SK-N-DZ (cell line): ENCODE results near the gene FOXP4. TPM values are rescaled to one million over a fixed set of nuclear protein-coding genes. Genes with fewer than 3 reads are reported as not detected.
A peak's percentile ranks its signal among the peaks of the same experiment; 100 is the strongest.

Experiments used
- DNase-seq: peaks from one replicate; pipeline ENCODE4 v3.0.0-alpha.2; 2015; ENCODE audit warnings: low spot score
- polyA plus RNA-seq, 2 experiments: library from polyadenylated mRNA; depleted of rRNA; stranded (reverse); fragments of >200 nt; gene quantifications; 2 replicates each; pipeline ENCODE4 v1.2.3, GENCODE V29; 2014

Gene FOXP4
- 5.3 and 8.4 TPM in 2 replicates for polyA plus RNA-seq (2014; cell fraction: cytosol; rRNA removed)
- polyA plus RNA-seq (2014; cell fraction: nucleus; rRNA removed) = 2.2 and 3.9 TPM in 2 replicates

DNA sequence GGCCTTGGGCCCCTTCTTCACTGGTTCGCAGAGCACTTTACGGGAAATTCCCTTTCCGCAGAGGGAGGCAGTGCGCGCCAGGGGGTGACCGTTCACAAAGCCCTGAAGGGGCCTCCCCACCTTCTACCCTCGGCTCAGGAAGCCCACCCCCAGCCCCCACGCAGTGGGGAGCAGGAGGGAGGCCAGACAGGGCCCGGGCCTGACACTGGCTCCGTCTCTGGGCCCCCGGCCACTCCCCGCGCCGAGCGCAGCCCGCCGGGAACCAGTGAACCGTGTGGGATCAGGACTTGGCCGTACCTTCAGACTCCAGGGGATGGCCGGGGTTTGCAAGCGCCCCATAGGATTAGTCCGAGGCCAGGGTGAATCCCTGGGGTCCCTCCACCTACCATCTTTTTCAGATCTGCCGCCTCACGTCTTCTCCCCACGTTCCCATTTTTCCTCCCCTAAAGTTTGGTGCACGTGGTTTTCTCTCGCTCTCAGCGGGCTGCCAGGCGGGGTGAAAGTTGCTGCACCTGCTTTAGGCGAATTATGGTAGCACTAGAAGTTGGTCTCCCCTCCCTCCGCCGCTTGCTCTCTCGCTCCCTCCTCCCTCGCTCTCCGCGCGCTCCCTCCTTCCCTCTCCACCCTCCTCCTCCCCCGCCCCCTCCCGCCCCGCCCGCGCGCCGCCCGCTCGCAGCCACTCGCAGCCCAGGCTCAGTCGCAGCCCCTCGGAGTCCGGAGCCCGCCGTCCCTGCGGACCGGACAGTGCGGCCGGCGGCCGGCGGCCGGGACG is at the start of gene FOXP4:
Gene FOXP4, plus strand, starts transcription at position 679 of the 772 bp plus-strand sequence. CDS start 19,380 bp downstream, outside the sequence.
- DNase-seq = peak; percentile 94

DNA sequence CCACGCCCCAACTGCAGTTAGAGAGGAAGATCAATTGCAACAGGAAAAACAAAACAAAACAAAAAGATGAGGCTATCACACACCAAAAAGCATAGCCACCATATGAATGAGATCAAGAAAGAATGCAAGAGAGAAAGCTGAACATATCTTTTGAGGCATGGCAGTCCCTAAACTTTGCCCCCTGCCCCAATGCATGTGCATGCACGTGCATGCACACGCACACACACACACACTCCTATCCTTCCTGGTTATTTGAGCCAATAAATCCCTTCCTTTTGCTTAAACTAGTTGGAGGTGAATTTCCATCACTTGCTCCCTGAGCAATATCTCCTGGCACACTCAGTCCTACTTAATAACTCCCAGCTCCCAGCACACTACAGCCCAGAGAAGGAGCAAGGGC is 48.6 kb upstream of the FOXP4 start:
- DNase-seq = no peak

DNA sequence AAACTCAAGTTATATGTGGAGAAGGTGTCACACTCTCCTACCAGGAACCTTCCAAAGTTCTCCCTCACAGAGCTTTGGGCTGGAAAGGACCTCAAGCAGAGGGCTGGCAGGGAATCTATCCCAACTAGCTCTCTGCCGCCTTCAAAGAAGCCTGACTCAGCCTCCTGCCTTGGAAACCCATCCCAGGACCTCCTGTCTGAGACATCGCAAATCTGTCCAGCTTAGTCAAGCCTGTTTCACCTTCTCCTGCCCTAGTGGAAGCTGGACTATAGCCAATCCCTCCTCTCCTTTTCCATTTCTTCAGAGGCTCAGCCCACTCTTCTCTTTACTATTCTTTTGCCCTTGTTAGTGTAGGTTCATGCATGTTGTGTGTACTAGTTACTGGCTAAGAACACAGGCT is 48.2 kb upstream of the FOXP4 start:
- DNase-seq = no peak

GRCh38 chr6:41498968-41499599 is 47.1 kb upstream of the FOXP4 start:
- no peak for DNase-seq

GRCh38 chr6:41500561-41500960 is 45.6 kb upstream of the FOXP4 start:
- DNase-seq = no peak

DNA sequence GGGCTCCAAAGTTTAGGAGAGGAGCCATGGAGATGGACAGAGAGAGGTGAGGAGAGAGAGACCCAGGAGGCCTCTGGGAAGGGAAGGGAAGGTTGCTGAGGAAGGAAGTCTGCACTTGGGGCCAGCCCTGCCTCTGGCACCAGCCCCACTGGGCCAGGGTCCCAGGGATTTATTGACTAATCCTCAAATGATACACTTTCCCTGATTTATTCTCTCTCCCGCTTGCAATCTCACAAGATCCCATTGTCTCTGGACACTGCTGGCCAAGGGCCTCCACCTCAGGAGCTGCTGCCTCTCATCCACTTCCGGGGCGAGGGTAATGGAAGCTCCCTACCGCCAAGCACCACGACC is 43.6 kb upstream of the FOXP4 start:
- no peak for DNase-seq

DNA sequence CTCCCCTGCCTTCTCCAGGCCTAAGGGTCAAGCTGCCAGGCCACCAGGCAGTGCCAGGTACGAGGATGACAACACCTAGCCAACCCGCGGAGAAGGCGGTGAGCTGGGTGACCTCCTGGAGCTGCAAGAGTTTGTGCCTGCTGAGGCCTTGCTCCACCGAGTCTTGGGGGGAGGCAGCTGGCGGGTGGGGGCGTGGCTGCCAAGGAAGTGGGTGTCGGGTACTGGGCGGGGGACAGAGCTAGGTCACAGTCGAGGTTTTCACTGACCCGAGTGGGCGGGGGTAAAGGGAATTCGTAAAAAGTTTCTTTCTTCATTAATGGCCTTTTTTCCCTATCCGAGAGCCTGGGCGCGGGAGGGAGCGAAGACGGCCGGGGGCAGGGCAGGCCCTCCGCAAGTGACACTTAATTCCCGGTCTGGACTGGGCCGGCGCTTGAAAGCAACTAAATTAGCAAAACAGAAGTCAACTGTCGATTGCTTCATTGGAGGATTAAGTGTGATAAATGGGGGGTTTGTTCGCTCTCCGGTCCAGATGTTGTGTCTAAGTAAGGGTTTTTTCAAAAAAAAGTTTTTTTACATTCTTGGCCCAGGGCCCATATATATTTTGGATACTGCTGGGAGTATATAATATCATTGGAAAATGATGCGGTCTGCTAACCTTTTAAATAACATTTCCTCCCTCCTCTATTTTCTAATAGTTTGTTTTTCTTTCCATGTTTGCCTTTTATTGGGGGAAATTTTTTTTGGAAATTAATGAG is 43.1 kb upstream of the FOXP4 start:
- no peak for DNase-seq

DNA sequence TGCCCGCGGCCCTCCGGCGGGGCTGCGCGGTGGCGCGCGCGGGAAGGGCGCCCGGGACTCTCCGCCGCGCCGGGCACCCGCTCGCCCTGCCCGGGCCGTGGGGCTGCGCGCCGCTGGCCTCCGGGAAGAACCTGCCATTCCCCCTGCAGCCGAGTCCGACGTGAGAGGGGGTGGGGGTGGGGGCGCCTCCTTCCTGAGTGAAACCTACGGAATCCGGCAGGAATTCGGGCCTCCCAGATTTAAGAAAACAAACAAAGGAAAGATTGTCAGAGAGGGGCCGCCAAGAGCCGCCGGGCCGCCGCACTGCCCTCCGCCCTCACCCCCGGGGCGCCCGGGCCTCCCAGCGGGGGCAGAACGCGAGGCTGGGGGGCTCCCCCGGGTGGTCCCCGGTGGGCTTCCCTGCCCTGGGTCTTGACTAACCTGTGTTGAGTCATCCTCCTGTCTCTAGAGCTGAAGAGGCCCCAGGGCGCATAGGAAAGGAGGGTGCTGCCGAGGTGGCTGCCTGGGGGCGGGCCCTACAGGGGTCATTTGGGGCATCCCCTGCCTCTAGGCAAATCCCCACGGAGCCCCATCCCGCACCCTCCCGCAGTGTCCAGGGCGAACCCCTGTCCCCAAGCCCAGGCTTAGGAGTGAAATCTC is 42.2 kb upstream of the FOXP4 start:
- no peak for DNase-seq

DNA sequence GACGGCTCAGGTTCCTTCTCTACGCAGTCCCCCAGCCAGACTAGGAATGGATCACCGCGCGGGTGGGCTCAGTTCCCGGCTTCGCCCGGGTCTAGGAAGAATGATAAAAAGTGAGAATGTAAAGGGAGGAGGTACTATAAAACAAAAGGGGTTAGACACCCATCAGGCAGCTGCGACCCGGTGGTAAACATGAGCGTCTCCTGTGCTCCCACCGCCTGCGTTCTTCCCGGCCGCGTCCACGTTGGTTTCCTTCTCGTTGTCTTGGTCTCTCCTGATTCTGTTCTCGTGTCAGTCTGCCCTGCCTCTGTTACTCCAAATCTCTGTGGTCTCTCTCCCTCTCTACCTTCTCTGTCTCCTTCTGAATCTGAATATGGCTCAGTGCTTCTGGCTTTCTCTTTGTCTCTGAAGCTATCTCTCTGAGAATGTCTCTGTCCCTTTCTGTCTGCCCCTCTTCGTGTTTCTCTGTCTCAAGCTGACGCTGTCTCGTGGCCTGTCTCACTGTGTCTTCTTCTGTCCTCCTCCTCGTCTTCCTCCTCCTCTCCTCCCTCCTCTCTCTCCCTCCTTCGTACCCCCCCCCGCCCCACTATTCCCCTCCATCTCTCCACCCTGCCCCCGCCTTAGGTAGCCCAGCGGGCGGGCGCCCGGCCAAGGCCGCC is 41.6 kb upstream of the FOXP4 start:
- DNase-seq = no peak

GRCh38 chr6:41505122-41506049 is 40.8 kb upstream of the FOXP4 start:
- peak; percentile 25 for DNase-seq

DNA sequence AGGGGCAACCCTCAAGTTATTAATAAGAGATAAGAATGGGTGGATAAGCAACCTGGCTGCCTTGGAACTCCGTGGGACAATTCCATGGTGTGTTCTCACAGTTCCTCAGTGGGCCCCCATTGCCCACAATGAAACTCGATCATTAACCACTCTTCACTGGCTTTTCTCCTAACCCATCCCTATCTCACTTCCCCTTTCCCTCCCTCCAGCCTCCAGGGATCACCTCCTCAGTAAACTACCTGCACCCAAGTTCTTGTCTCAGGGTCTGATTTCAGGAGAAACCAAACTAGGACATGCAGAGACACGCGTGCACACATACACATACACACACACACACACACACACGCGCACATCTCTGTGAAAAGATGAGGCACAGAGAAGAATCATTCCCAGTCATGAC is 37.7 kb upstream of the FOXP4 start:
- no peak for DNase-seq

DNA sequence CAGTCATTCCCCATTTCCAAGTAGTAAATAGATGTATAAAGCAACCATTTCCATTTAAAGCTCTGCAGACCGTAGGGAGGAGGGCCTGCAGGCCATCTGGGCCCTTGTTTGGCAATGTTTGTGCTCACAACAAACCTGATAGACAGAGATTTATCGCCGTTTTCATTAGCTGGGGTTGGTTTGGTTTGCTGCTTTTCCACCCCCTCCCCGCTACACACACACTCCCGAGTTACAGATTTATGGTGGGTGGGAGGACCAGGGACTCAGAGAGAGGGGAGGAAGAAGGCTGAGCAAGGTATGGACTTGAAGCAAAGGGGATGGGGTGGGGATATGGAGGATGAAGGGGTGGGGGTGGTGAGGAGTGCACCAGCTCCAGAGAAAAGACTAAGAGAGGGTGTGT is 36.6 kb upstream of the FOXP4 start:
- no peak for DNase-seq

DNA sequence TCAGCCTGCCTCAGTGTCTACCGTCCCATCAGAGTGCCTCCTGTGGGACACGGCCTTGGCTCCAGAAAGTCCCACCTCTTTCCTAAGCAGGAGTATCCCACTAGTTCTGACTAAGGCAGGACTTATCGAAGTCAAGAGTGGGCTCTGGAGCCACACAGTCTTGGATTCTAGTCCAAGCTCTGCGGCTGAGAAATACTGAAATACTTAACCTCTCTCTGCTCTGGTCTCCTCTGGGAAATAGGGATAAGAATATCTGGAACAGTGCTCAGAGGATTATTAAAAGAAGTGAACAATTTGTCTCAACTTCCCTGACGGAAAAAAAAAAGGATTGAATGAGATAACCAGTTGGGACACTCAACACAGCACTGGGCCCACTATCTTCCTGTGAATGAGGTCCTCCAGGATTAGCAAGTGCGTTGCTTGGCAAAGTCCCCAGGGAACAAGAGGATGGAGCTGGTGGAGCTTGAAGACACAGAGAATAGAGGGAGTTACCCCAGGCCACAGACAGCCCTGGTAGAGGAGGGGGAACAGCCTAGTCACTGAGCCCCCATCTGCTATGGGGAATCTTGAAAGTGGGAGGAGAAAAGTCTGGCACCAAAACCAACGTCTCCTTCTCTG is 34.6 kb upstream of the FOXP4 start:
- no peak for DNase-seq

GRCh38 chr6:41512146-41512701 is 34.0 kb upstream of the FOXP4 start:
- DNase-seq = no peak

- DNase-seq = peak; percentile 34
Measured at GRCh38 chr6:41515995-41516394, 30.2 kb upstream of the FOXP4 start.

DNA sequence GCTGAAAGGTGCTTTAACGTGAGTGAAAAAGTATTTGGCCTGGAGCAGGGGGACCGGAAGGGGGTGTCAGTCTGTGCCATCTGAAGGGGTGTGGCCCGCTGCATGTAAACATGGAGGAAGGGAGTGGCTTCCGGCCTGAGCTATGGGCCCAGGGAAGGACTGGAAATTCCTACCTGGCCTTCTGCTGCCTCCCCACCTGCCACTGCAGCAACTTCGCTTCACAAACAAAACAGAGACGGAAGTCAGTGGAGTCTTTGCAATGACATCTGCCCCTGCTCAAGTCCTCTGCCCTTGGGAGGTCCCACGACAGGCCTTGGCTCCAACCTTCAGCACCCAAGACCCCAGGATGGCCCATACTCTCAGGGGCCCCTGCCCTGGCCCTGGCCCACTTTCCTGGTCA is 28.1 kb upstream of the FOXP4 start:
- no peak for DNase-seq

GRCh38 chr6:41519305-41519744 is 26.9 kb upstream of the FOXP4 start:
- DNase-seq = no peak

DNA sequence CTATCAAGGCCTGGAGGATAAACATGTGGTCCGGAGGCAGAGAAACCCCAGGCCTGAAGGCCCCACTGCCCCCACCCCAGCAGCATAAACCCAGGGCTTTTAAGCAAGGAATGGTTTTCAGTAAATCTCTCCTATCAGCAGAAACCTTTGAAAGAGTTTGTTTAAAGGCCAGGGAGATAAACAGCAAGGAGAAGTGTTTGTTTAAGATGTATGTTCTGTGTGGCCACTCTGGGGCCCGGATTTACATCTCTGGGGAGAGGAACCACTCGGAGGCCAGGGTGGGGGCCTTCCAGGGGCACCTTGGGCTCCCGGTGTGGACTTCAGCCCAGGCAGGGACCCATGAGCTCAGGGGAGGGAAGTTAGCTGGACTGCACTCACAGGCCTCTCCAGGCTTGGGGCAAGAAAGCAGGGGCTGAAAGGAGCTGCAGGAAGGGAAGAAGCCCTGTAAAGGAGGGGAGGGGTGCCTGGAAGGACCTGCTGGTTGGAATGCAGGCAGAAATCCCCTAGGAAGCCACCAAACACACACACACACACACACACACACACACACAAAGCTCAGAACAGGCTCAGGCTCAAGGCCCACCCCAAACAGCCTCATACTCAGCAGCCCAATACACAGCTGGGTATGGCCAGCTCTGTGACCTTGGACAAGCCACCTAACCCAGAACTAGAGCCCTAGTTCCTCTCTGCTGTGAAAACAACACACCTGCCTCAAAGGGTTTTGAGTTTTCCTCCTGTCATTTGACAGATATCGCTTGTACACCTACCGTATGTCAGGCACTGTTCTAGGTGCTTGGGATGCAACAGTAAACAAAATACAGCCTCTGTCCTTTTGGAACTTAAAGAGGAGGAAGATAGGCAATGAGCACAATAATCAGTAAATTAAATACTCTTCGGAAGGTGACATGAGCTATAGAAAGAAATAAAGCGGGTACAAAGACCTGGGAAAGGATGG is 26.2 kb upstream of the FOXP4 start:
- no peak for DNase-seq
